GM21825 (cell line): Measurements from ENCODE around the gene XRCC3.

Experiments
- ATAC-seq: cut with Tn5 transposase; IDR thresholded peaks from one replicate; pipeline ENCODE4 v1.9.1; 2021; ENCODE audit warnings: mild to moderate bottlenecking, moderate library complexity; ENCODE audit not compliant: unreplicated experiment

The XRCC3 gene

GRCh38 chr14:103738701-103739451, 23.6 kb upstream of the XRCC3 start:
- ATAC-seq = no peak

GRCh38 chr14:103738166-103738565, 22.9 kb upstream of the XRCC3 start:
- ATAC-seq = no peak

GRCh38 chr14:103737432-103738045, 22.3 kb upstream of the XRCC3 start:
- ATAC-seq = no peak

GRCh38 chr14:103736546-103737431, 21.5 kb upstream of the XRCC3 start:
- no peak for ATAC-seq

- ATAC-seq = no peak
These were observed 20.7 kb upstream of the XRCC3 start for GRCh38 chr14:103735815-103736545.

- ATAC-seq = no peak
These were observed 20.2 kb upstream of the XRCC3 start for GRCh38 chr14:103735439-103735814.

- ATAC-seq = no peak
These were observed 19.8 kb upstream of the XRCC3 start for GRCh38 chr14:103735022-103735421.

- no peak for ATAC-seq
These were observed 19.0 kb upstream of the XRCC3 start for GRCh38 chr14:103734081-103734888.

GRCh38 chr14:103733651-103734050, 18.4 kb upstream of the XRCC3 start:
- ATAC-seq = no peak

- no peak for ATAC-seq
These were observed 17.8 kb upstream of the XRCC3 start for GRCh38 chr14:103732868-103733620.

- no peak for ATAC-seq
These were observed 16.9 kb upstream of the XRCC3 start for GRCh38 chr14:103731916-103732867.

- ATAC-seq = no peak
These were observed 16.2 kb upstream of the XRCC3 start for GRCh38 chr14:103731481-103731880.

- ATAC-seq = no peak
These were observed 15.3 kb upstream of the XRCC3 start for GRCh38 chr14:103730490-103731035.

- no peak for ATAC-seq
These were observed 14.5 kb upstream of the XRCC3 start for GRCh38 chr14:103729496-103730448.

- no peak for ATAC-seq
These were observed 13.5 kb upstream of the XRCC3 start for GRCh38 chr14:103728721-103729120.

GRCh38 chr14:103728141-103728540, 12.9 kb upstream of the XRCC3 start:
- ATAC-seq = no peak
